Aorta (tissue), 5 donors: Measurements from ENCODE around the gene APLF. TPM values are rescaled to one million over a fixed set of nuclear protein-coding genes. Genes with fewer than 3 reads are reported as not detected.

ENCODE experiments used
- ATAC-seq: fragments of 200-7000 bp; cut with Tn5 transposase; one replicate; pipeline ENCODE4 v1.9.1; 2022; ENCODE audit warnings: moderate library complexity; ENCODE audit not compliant: low FRiP score
- DNase-seq, 2 donors: peaks; one replicate each; pipeline ENCODE4 v3.0.0-alpha.2; 2020
- H3K27ac ChIP-seq, 2 donors: one replicate each; pipeline ENCODE4 v1.5.1; 2013; ENCODE audit warnings: low read length in 2 of 2, mild to moderate bottlenecking in 2 of 2, moderate library complexity in 2 of 2, control low read depth in 1 of 2, inconsistent platforms in 1 of 2, low read depth in 1 of 2
- H3K27me3 ChIP-seq, 2 donors: one replicate each; pipeline ENCODE4 v1.6.1; 2013; ENCODE audit warnings: control low read depth in 1 of 2, low read length in 1 of 2, mild to moderate bottlenecking in 1 of 2, moderate library complexity in 1 of 2; ENCODE audit not compliant: insufficient read depth in 2 of 2, control insufficient read depth in 1 of 2
- H3K36me3 ChIP-seq, 2 donors: one replicate each; pipeline ENCODE4 v1.6.1; 2013; ENCODE audit warnings: control low read depth in 1 of 2, low read length in 1 of 2, mild to moderate bottlenecking in 1 of 2; ENCODE audit not compliant: insufficient read depth in 2 of 2, control insufficient read depth in 1 of 2
- H3K4me1 ChIP-seq, 2 donors: one replicate each; pipeline ENCODE4 v1.6.1; 2013; ENCODE audit warnings: low read length in 2 of 2, control low read depth in 1 of 2, mild to moderate bottlenecking in 1 of 2, moderate library complexity in 1 of 2; ENCODE audit not compliant: insufficient read depth in 2 of 2, control insufficient read depth in 1 of 2
- H3K4me3 ChIP-seq, 2 donors: one replicate each; pipeline ENCODE4 v1.5.1; 2013; ENCODE audit warnings: low read length in 2 of 2, control low read depth in 1 of 2, mild to moderate bottlenecking in 1 of 2
- H3K9me3 ChIP-seq: one replicate; pipeline ENCODE4 v1.6.1; 2013; ENCODE audit warnings: mild to moderate bottlenecking, low read length; ENCODE audit not compliant: control insufficient read depth
- WGBS, 2 donors: extraction: QIAGEN DNeasy Blood & Tissue Kit; methylation state at CpG; one replicate each; pipeline ENCODE4 v1.1.7; 2013; 5-methylcytosine and 5-hydroxymethylcytosine counted together
- intact Hi-C, 2 donors: fragments of 100-400 bp; cut with DNase I; formaldehyde crosslinking; loops; one replicate each; pipeline versions ENCODE4 v1.14.2 to v1.15.0; 2022
- long read RNA-seq, 2 donors: library from polyadenylated mRNA; unstranded; transcript quantifications; one replicate each; pipeline ENCODE4 v2.0.0, GENCODE V29; 2020 to 2021
- polyA plus RNA-seq, 2 donors: library from polyadenylated mRNA; stranded (reverse); fragments of 200-250 nt; gene quantifications; one replicate each; pipeline ENCODE4 v1.2.3, GENCODE V29; 2013
- total RNA-seq, 2 donors: library from RNA; stranded (reverse); fragmentation: NEBNext Ultra II Directional; extraction: Animal tissue kit (Norgen Biotek cat#: 25700); gene quantifications; one replicate each; pipeline ENCODE4 v1.2.1, GENCODE V29; 2021
- donor health status: healthy with polysubstance abuse.
- donor health status: Bipolar disorder and iron deficiency.
- donor health status: DM: no; HTN: no; CAD: no.
- donor health status: DM: no; HTN: no; CAD: no.
- donor health status: DM: yes; HTN: yes; CAD: no.

The APLF gene
- total RNA-seq (1 to 10 TPM; 7.9 to 8.7 TPM), polyA plus RNA-seq (1 to 10 TPM; 1.3 TPM)
- long read RNA-seq, donor 1, transcript APLF-201 (10 exons, 3,847 nt): major isoform, 6 of 9 reads
- long read RNA-seq, donor 1, partial matches to known transcripts: 1 of 9 reads
- long read RNA-seq, donor 1, other reads (novel, unspliced or antisense): 2 of 9 reads
- long read RNA-seq, donor 2, partial matches to known transcripts: 1 of 5 reads
- long read RNA-seq, donor 2, other reads (novel, unspliced or antisense): 3 of 5 reads

GRCh38 chr2:68467077-68467960 lies at the start of gene APLF, which contains the start of gene FBXO48:
Gene APLF (plus strand): TSS chr2:68467585. CDS start chr2:68467732, 147 bp downstream.
Gene FBXO48 (minus strand): TSS chr2:68467294. CDS start chr2:68465145, 2,149 bp downstream.
- H3K4me1 ChIP-seq: no peaks in the 10 kb centered on the region
- no peaks in the 10 kb centered on the region for H3K36me3 ChIP-seq
- H3K27me3 ChIP-seq: no peaks in the 10 kb centered on the region
- peak within 1 kb of the TSS; percentile 33 to 94 for H3K4me3 ChIP-seq
- WGBS, 2 donors: 0 to 1% methylated on average over 74 to 82 of the region's 82 CpGs
- DNase-seq (peak; percentile 98 to 99), ATAC-seq (peak; percentile 99)
- intact Hi-C loops: loop anchor here in 1 of 2 donors (5.0 kb wide), 2 partner anchors 240 to 450 kb away; no protein-coding TSS in a partner anchor
- H3K27ac ChIP-seq: peak within 1 kb of the TSS; percentile 11 to 20
- H3K9me3 ChIP-seq: no peaks in the 10 kb centered on the region

DNA sequence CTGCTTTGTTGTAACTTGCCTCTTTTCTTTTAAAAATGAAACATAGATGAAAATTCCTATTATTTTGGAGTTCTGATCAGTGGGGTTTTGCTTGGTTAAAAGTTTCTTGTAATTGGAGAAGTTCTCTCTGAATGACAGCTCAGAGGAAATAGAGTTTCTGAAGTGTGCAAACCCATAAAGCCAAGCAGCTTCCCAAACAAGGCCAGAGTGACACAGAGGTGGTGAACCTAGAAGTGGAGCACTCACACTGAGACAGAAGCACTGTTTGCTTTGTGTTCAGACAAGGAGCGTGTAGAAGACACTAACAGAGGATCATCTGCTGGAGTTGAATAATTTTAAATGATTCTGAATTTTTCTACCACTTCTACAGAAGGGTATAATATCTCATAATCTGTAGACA lies 49.5 kb upstream of the APLF start:
- no peak overlapping the region for H3K27ac ChIP-seq
- intact Hi-C loops: no loop called here
- no peaks in the 10 kb centered on the region for H3K36me3 ChIP-seq
- H3K4me1 ChIP-seq: no peaks in the 10 kb centered on the region
- DNase-seq (no peak), ATAC-seq (no peak)
- H3K4me3 ChIP-seq: no peak overlapping the region
- H3K9me3 ChIP-seq: no peaks in the 10 kb centered on the region
- WGBS, 2 donors: 70 to 98% methylated on average over 1 of the region's 1 CpG
- H3K27me3 ChIP-seq: no peaks in the 10 kb centered on the region

- Histone ChIP-seq H3K27me3 (no peaks in the 10 kb centered on the region), H3K4me1 (no peaks in the 10 kb centered on the region), H3K4me3 (no peak overlapping the region), H3K27ac (no peak overlapping the region), H3K36me3 (no peaks in the 10 kb centered on the region), H3K9me3 (no peaks in the 10 kb centered on the region)
- DNase-seq (no peak), ATAC-seq (no peak)
- intact Hi-C loops: no loop called here
- WGBS, 2 donors: 65 to 83% methylated on average over 1 of the region's 1 CpG
Observed at GRCh38 chr2:68418419-68418818, 49.0 kb upstream of the APLF start.

GRCh38 chr2:68418855-68419254 lies 48.5 kb upstream of the APLF start:
- DNase-seq (no peak), ATAC-seq (no peak)
- intact Hi-C loops: no loop called here
- H3K36me3 ChIP-seq: no peaks in the 10 kb centered on the region
- WGBS, 2 donors: 89 to 92% methylated on average over 3 of the region's 3 CpGs
- peaks cover 0 to 3% of the 10 kb centered on the region in 2 donors for H3K27me3 ChIP-seq
- H3K9me3 ChIP-seq: no peaks in the 10 kb centered on the region
- no peaks in the 10 kb centered on the region for H3K4me1 ChIP-seq
- no peak overlapping the region for H3K27ac ChIP-seq
- H3K4me3 ChIP-seq: no peak overlapping the region

DNA sequence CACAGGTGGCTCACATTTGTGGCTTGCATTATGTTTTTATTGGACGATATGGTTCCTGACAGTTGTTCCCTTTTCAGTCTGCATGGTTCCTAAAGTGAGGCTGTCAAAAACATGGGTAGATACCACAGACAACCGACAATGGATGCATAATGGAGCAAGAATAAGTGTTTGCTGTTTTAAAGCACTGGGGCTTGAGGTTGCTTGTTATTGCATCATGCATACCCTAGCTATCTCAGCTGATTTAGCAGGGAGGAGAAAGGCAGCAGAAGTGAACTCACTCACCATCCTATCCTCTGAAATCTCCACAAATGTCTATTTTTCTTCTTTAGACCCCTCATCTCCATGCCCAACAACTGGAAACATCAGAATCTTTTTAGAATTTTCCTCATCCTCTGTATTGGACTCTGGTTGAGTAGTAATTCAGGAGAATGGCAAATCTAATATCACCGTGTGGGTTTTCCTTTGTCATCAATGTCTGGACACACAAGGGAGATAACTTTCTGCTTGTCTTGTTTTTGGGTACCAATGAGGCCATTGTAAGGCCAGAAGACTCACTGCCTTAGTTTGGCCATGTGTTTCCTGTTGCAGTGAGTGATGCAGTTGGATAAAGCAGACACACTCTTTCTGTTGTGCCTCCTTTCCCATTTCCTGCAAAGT lies 47.0 kb upstream of the APLF start:
- H3K36me3 ChIP-seq: no peaks in the 10 kb centered on the region
- no peak overlapping the region for H3K27ac ChIP-seq
- WGBS, 2 donors: 70 to 75% methylated on average over 3 of the region's 3 CpGs
- ATAC-seq (no peak), DNase-seq (no peak)
- intact Hi-C loops: no loop called here
- no peak overlapping the region for H3K4me3 ChIP-seq
- no peaks in the 10 kb centered on the region for H3K9me3 ChIP-seq
- H3K4me1 ChIP-seq: no peaks in the 10 kb centered on the region
- H3K27me3 ChIP-seq: peaks cover 0 to 3% of the 10 kb centered on the region in 2 donors

DNA sequence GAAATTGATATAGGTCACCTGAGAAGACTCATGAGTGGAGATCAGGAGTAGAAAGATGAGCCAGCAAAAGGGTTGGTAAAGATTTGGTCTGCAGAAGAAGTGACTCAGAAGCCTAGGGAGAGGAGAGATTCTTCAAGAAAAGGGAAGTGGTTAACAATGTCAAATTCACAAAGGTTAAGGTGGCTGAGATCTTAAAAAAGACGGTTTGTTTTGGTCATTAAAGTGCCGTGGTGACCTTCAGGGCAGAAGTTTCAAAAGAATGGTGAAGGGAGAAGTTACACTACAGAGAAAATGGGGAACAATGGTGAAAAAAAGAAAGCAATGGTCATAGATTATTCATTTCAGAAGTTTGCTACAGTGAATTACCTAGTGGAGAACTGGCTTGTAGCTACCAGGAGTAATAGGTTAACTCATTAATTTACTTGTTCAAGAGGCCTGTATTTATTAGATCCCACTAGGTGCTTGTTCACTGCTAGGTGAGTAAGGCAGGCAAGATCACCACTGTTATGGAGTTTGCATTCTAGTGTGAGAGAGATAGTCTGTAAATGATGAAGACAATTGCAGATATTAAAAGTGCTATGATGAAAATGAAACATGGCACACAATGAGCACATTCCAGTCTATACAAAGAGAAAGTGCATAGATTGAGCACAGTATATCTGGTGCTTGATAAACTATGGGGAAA lies 43.3 kb upstream of the APLF start:
- H3K27ac ChIP-seq: no peak overlapping the region
- peaks cover 0 to 3% of the 10 kb centered on the region in 2 donors for H3K27me3 ChIP-seq
- H3K4me1 ChIP-seq: no peaks in the 10 kb centered on the region
- no peaks in the 10 kb centered on the region for H3K9me3 ChIP-seq
- H3K4me3 ChIP-seq: no peak overlapping the region
- 68 to 74% methylated on average over 2 of the region's 2 CpGs for WGBS, 2 donors
- intact Hi-C loops: no loop called here
- ATAC-seq (no peak), DNase-seq (no peak)
- H3K36me3 ChIP-seq: no peaks in the 10 kb centered on the region

DNA sequence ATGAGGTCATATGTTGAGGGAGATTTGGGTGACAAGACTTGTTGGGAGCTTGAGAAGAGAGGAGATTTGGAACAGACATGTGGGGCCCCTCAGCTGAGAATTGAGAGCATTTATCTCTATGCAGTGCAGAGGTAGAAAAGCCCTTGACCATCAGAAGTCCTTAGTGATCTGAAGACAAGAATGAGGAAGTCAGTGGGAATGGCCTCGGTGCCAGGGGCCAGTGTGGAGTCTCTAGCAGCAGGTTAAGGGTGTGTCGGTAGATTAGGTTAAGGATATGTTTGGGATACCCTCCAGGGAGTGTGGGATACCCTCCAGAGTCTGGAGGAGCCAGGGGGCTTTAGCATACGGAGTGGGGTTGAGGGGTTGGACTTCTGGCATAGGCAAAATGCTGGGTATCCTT lies 41.9 kb upstream of the APLF start:
- Histone ChIP-seq H3K9me3 (no peaks in the 10 kb centered on the region), H3K27me3 (peaks cover 0 to 3% of the 10 kb centered on the region in 2 donors), H3K27ac (no peak overlapping the region), H3K4me3 (no peak overlapping the region), H3K4me1 (no peaks in the 10 kb centered on the region), H3K36me3 (no peaks in the 10 kb centered on the region)
- ATAC-seq (no peak), DNase-seq (no peak)
- WGBS, 2 donors: 82 to 83% methylated on average over 3 of the region's 3 CpGs
- intact Hi-C loops: no loop called here

DNA sequence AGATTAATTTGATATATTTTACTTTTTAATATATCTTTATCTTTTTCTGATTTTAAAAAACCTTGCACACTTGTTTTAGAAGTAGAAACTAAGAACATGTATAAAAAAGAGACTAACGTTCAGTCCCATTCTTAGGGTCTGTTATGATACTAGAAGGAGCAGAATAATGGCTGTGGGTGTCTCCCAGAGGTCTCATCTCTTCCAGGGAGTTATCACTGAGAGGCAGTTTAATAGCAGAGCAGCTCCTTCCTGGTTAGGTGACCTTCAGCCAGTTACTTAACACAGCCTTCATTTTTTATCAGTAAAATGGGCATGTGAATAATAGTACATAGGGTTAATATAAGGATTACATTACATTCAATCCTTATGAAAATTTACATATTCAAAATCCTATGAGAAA lies 40.9 kb upstream of the APLF start:
- H3K36me3 ChIP-seq: no peaks in the 10 kb centered on the region
- WGBS, 2 donors: 92% methylated on average over 1 of the region's 1 CpG
- intact Hi-C loops: no loop called here
- H3K4me1 ChIP-seq: no peaks in the 10 kb centered on the region
- no peak overlapping the region for H3K4me3 ChIP-seq
- no peak overlapping the region for H3K27ac ChIP-seq
- peaks cover 0 to 3% of the 10 kb centered on the region in 2 donors for H3K27me3 ChIP-seq
- no peak for ATAC-seq
- H3K9me3 ChIP-seq: no peaks in the 10 kb centered on the region
- no peak for DNase-seq
